IMR-90 (cell line): ENCODE data around the gene RNF32.

Source experiments
- BHLHE40 ChIP-seq: fragments of 150-350 bp; IDR thresholded peaks from 2 replicates; pipeline ENCODE4 v1.6.1; 2016; ENCODE audit warnings: mild to moderate bottlenecking, low read depth, low read length
- CEBPB ChIP-seq: IDR thresholded peaks from 2 replicates; pipeline ENCODE4 v1.6.1; 2012; ENCODE audit warnings: low read depth, low read length, improper control_type of control experiment
- CTCF ChIP-seq: conservative IDR thresholded peaks from 2 replicates; pipeline ENCODE4 v1.5.1; 2012; ENCODE audit warnings: mild to moderate bottlenecking, low read depth, low read length, improper control_type of control experiment
- FOS ChIP-seq: fragments of 150-350 bp; IDR thresholded peaks from 2 replicates; pipeline ENCODE4 v1.6.1; 2016; ENCODE audit warnings: low read depth, low read length
- MAFK ChIP-seq: IDR thresholded peaks from 2 replicates; pipeline ENCODE4 v1.6.1; 2012; ENCODE audit warnings: low read depth, low read length, improper control_type of control experiment
- MAZ ChIP-seq: IDR thresholded peaks from 2 replicates; pipeline ENCODE4 v1.6.1; 2012; ENCODE audit warnings: low read depth, mild to moderate bottlenecking, low read length, improper control_type of control experiment, moderate library complexity, borderline replicate concordance
- MXI1 ChIP-seq: IDR thresholded peaks from 2 replicates; pipeline ENCODE4 v1.6.1; 2012; ENCODE audit warnings: low read depth, mild to moderate bottlenecking, low read length, moderate library complexity, borderline replicate concordance
- POLR2A ChIP-seq: IDR thresholded peaks from 2 replicates; pipeline ENCODE4 v1.6.1; 2012; ENCODE audit warnings: mild to moderate bottlenecking, low read depth, low read length
- RAD21 ChIP-seq: IDR thresholded peaks from 2 replicates; pipeline ENCODE4 v1.6.1; 2012; ENCODE audit warnings: low read length, improper control_type of control experiment
- RCOR1 ChIP-seq: IDR thresholded peaks from 2 replicates; pipeline ENCODE4 v1.6.1; 2012; ENCODE audit warnings: mild to moderate bottlenecking, low read length, improper control_type of control experiment; ENCODE audit not compliant: insufficient replicate concordance
- RFX5 ChIP-seq: IDR thresholded peaks from 2 replicates; pipeline ENCODE4 v1.8.0; 2012; ENCODE audit warnings: low read depth, mild to moderate bottlenecking, low read length, moderate library complexity
- SMC3 ChIP-seq: fragments of 150-350 bp; IDR thresholded peaks from 2 replicates; pipeline ENCODE4 v1.6.1; 2016; ENCODE audit warnings: low read depth, mild to moderate bottlenecking, antibody characterized with exemption, low read length, moderate library complexity
- USF2 ChIP-seq: fragments of 150-350 bp; IDR thresholded peaks from 2 replicates; pipeline ENCODE4 v1.6.1; 2017; ENCODE audit warnings: mild to moderate bottlenecking, antibody characterized with exemption, low read length, low read depth

GRCh38 chr7:156684251-156684650 is 43.7 kb downstream of the RNF32 start:
- TF ChIP-seq CTCF: no peak
- TF ChIP-seq MAFK: no peak
- no peak for TF ChIP-seq RCOR1
- no peak for TF ChIP-seq RFX5
- no peak for TF ChIP-seq MXI1
- no peak for TF ChIP-seq POLR2A
- no peak for TF ChIP-seq FOS
- no peak for TF ChIP-seq USF2
- TF ChIP-seq RAD21: no peak
- TF ChIP-seq CEBPB: no peak
- no peak for TF ChIP-seq SMC3
- no peak for TF ChIP-seq MAZ
- TF ChIP-seq BHLHE40: no peak
